IMR-90 (cell line): ENCODE data around the gene POGLUT2. TPM values are rescaled to one million over a fixed set of nuclear protein-coding genes. Genes with fewer than 3 reads are reported as not detected.

Experiments used
- polyA plus RNA-seq, 3 experiments: library from polyadenylated mRNA; depleted of rRNA; stranded (reverse); fragments of >200 nt; gene quantifications; 2 replicates each; pipeline ENCODE4 v1.2.3, GENCODE V29; 2012; ENCODE audit warnings: low replicate concordance in 1 of 3
- total RNA-seq: library from RNA; depleted of rRNA; stranded (reverse); fragments of >200 nt; gene quantifications from 2 replicates; pipeline ENCODE4 v1.2.3, GENCODE V29; 2012; rRNA removed

POGLUT2 gene
- total and polyA plus RNA-seq, 2 of the 4 experiments (the other 2 are of a cell fraction): 10.6 to 14.3 TPM

Other genes starting within 250 kb of the POGLUT2 start
- gene TPP2, start 202.0 kb downstream of the POGLUT2 start, total RNA-seq: 52.9 and 62.2 TPM in 2 replicates
- 19.6 and 27.6 TPM in 2 replicates for gene TPP2, start 202.0 kb downstream of the POGLUT2 start, polyA plus RNA-seq (2012; rRNA removed)
- not detected in 2 replicates for gene METTL21C, start 103.9 kb downstream of the POGLUT2 start, total RNA-seq
- gene METTL21C, start 103.9 kb downstream of the POGLUT2 start, polyA plus RNA-seq (2012; rRNA removed): not detected in 2 replicates
- gene TEX30, start 25.2 kb downstream of the POGLUT2 start, total RNA-seq: 8.1 and 15.3 TPM in 2 replicates
- gene TEX30, start 25.2 kb downstream of the POGLUT2 start, polyA plus RNA-seq (2012; rRNA removed): 9.3 and 10.4 TPM in 2 replicates
- 7.2 and 12.2 TPM in 2 replicates for gene BIVM, start 143 bp upstream of the POGLUT2 start, total RNA-seq
- gene BIVM, start 143 bp upstream of the POGLUT2 start, polyA plus RNA-seq (2012; rRNA removed): 9.0 and 12.2 TPM in 2 replicates
- 34.4 and 50.8 TPM in 2 replicates for gene ERCC5, start 47.1 kb upstream of the POGLUT2 start, total RNA-seq
- 24.8 and 29.7 TPM in 2 replicates for gene ERCC5, start 47.1 kb upstream of the POGLUT2 start, polyA plus RNA-seq (2012; rRNA removed)